SU-DHL-6 (cell line): ENCODE results near the gene RAB3C.

Source experiments
- H2AFZ ChIP-seq: fragments of 200-600 bp; sonication (generic); 2 replicates; pipeline ENCODE4 v1.6.1; 2014; ENCODE audit warnings: low read depth, mild to moderate bottlenecking, moderate library complexity, mixed read lengths, antibody characterized with exemption, low read length; ENCODE audit not compliant: severe bottlenecking
- H3F3A ChIP-seq: fragments of 200-600 bp; shearing (Covaris generic); 2 replicates; pipeline ENCODE4 v1.6.0; 2016; ENCODE audit warnings: antibody characterized with exemption, mild to moderate bottlenecking; ENCODE audit not compliant: insufficient read depth
- H3K27ac ChIP-seq: fragments of 200-600 bp; sonication (generic); 2 replicates; pipeline ENCODE4 v1.5.1; 2016; ENCODE audit warnings: low read depth, mild to moderate bottlenecking, low read length, moderate library complexity, mixed read lengths
- H3K27me3 ChIP-seq: fragments of 200-600 bp; sonication (generic), shearing (Covaris generic); 2 replicates; pipeline ENCODE4 v1.6.0; 2014; ENCODE audit warnings: mild to moderate bottlenecking, low read length
- H3K36me3 ChIP-seq: fragments of 200-600 bp; sonication (generic); 2 replicates; pipeline ENCODE4 v1.6.1; 2014; ENCODE audit warnings: mild to moderate bottlenecking, low read length, mixed read lengths
- H3K4me2 ChIP-seq: fragments of 300-600, 200-600 bp; shearing (Covaris generic), sonication (generic); 2 replicates; pipeline ENCODE4 v1.6.0; 2014; ENCODE audit warnings: low read length, low read depth, mild to moderate bottlenecking; ENCODE audit not compliant: poor library complexity, severe bottlenecking
- H3K4me3 ChIP-seq: fragments of 200-600 bp; sonication (generic); 2 replicates; pipeline ENCODE4 v1.5.1; 2014; ENCODE audit warnings: antibody characterized with exemption, low read length, mild to moderate bottlenecking, mixed read lengths; ENCODE audit not compliant: insufficient read depth, poor library complexity, severe bottlenecking
- H3K79me2 ChIP-seq: fragments of 200-600 bp; sonication (generic); 2 replicates; pipeline ENCODE4 v1.6.1; 2014; ENCODE audit warnings: mild to moderate bottlenecking, low read length, moderate library complexity; ENCODE audit not compliant: insufficient read depth
- H3K9ac ChIP-seq: fragments of 200-600 bp; sonication (generic); 2 replicates; pipeline ENCODE4 v1.7.0; 2014; ENCODE audit warnings: mild to moderate bottlenecking, low read length
- H3K9me2 ChIP-seq: fragments of 200-600 bp; sonication (generic); replicated peaks from 2 replicates; pipeline ENCODE4 v1.6.1; 2014; ENCODE audit warnings: low read length; ENCODE audit not compliant: insufficient read depth
- H3K9me3 ChIP-seq: fragments of 200-600 bp; sonication (generic); 2 replicates; pipeline ENCODE4 v1.6.1; 2014; ENCODE audit warnings: low read length, mixed read lengths; ENCODE audit not compliant: insufficient read depth
- H4K20me1 ChIP-seq: fragments of 200-600 bp; sonication (generic); 2 replicates; pipeline ENCODE4 v1.6.1; 2014; ENCODE audit warnings: low read depth, mild to moderate bottlenecking, antibody characterized with exemption, low read length, moderate library complexity, mixed read lengths
- CTCF ChIP-seq: fragments of 200-600 bp; sonication (generic); IDR thresholded peaks from one replicate; pipeline ENCODE4 v1.5.1; 2017; ENCODE audit warnings: antibody characterized with exemption, mild to moderate bottlenecking, low read length, moderate library complexity; ENCODE audit not compliant: insufficient read depth, poor library complexity, severe bottlenecking
- EZH2phosphoT487 ChIP-seq: fragments of 200-600 bp; sonication (generic), shearing (Covaris generic); conservative IDR thresholded peaks from 2 replicates; pipeline ENCODE4 v1.6.1; 2018; ENCODE audit warnings: mild to moderate bottlenecking, antibody characterized with exemption, low read length, moderate library complexity, mixed read lengths

The RAB3C gene

GRCh38 chr5:58731641-58732040, 148.8 kb downstream of the RAB3C start:
- no peaks in the 10 kb centered on the region for H3K9me2 ChIP-seq
- H2AFZ ChIP-seq = no peak overlapping the region
- H3K9ac ChIP-seq = no peak overlapping the region
- TF ChIP-seq EZH2phosphoT487 (no peak), CTCF (no peak)
- no peaks in the 10 kb centered on the region for H3F3A ChIP-seq
- H3K4me3 ChIP-seq = no peak overlapping the region
- no peaks in the 10 kb centered on the region for H3K9me3 ChIP-seq
- no peaks in the 10 kb centered on the region for H4K20me1 ChIP-seq
- no peaks in the 10 kb centered on the region for H3K36me3 ChIP-seq
- H3K4me2 ChIP-seq = no peak overlapping the region
- H3K79me2 ChIP-seq = no peaks in the 10 kb centered on the region
- H3K27me3 ChIP-seq = no peaks in the 10 kb centered on the region
- no peak overlapping the region for H3K27ac ChIP-seq

GRCh38 chr5:58735637-58736036, 152.8 kb downstream of the RAB3C start:
- Histone ChIP-seq H3K9me2 (no peaks in the 10 kb centered on the region), H3K4me2 (no peak overlapping the region), H3K9me3 (no peaks in the 10 kb centered on the region), H3F3A (no peaks in the 10 kb centered on the region), H3K27me3 (no peaks in the 10 kb centered on the region), H4K20me1 (no peaks in the 10 kb centered on the region), H3K9ac (no peak overlapping the region), H3K36me3 (no peaks in the 10 kb centered on the region), H3K27ac (no peak overlapping the region), H2AFZ (no peak overlapping the region), H3K79me2 (no peaks in the 10 kb centered on the region), H3K4me3 (no peak overlapping the region)
- TF ChIP-seq CTCF (no peak), EZH2phosphoT487 (no peak)

- no peak for TF ChIP-seq CTCF
- TF ChIP-seq EZH2phosphoT487 = no peak
- H3K9ac ChIP-seq = no peak overlapping the region
Observed at GRCh38 chr5:58736214-58736613, 153.3 kb downstream of the RAB3C start.

GRCh38 chr5:58737671-58738070, 154.8 kb downstream of the RAB3C start:
- Histone ChIP-seq H4K20me1 (no peaks in the 10 kb centered on the region), H3K36me3 (no peaks in the 10 kb centered on the region), H3K9me2 (no peaks in the 10 kb centered on the region), H3K9me3 (no peaks in the 10 kb centered on the region), H3K79me2 (no peaks in the 10 kb centered on the region), H3K4me2 (no peak overlapping the region), H2AFZ (no peak overlapping the region), H3K9ac (no peak overlapping the region), H3K27me3 (no peaks in the 10 kb centered on the region), H3F3A (no peaks in the 10 kb centered on the region), H3K4me3 (no peak overlapping the region), H3K27ac (no peak overlapping the region)
- TF ChIP-seq CTCF (no peak), EZH2phosphoT487 (no peak)

More at GRCh38 chr5:58736214-58736613, 153.3 kb downstream of the RAB3C start:
- H4K20me1 ChIP-seq = no peaks in the 10 kb centered on the region
- no peaks in the 10 kb centered on the region for H3K9me2 ChIP-seq
- H3K27ac ChIP-seq = no peak overlapping the region
- no peaks in the 10 kb centered on the region for H3K9me3 ChIP-seq
- H3K27me3 ChIP-seq = no peaks in the 10 kb centered on the region
- H2AFZ ChIP-seq = no peak overlapping the region
- H3K36me3 ChIP-seq = no peaks in the 10 kb centered on the region
- H3K4me2 ChIP-seq = no peak overlapping the region
- no peaks in the 10 kb centered on the region for H3F3A ChIP-seq
- H3K79me2 ChIP-seq = no peaks in the 10 kb centered on the region
- H3K4me3 ChIP-seq = no peak overlapping the region
